Peyer's patch (tissue), 4 donors: ENCODE data around the gene PTPRF. TPM values are rescaled to one million over a fixed set of nuclear protein-coding genes. Genes with fewer than 3 reads are reported as not detected.

Experiments
- DNase-seq, 3 donors: peaks; one replicate each; pipeline ENCODE4 v3.0.0-alpha.2; 2017 to 2019
- H3K27ac ChIP-seq, 4 donors: fragments of 200-600 bp; sonication (generic); one replicate each; pipeline ENCODE4 v1.5.1; 2016 to 2019
- H3K27me3 ChIP-seq, 2 donors: fragments of 200-600 bp; sonication (generic); one replicate each; pipeline ENCODE4 v1.5.1; 2019
- H3K36me3 ChIP-seq, 3 donors: fragments of 200-600 bp; sonication (generic); one replicate each; pipeline ENCODE4 v1.5.1; 2016 to 2019
- H3K4me1 ChIP-seq, 4 donors: fragments of 200-600 bp; sonication (generic); one replicate each; pipeline ENCODE4 v1.5.1; 2016 to 2019
- H3K4me3 ChIP-seq, 4 donors: fragments of 200-600 bp; sonication (generic); 1 replicate in 3 of 4; 2 replicates in 1 of 4; pipeline ENCODE4 v1.5.1; 2016 to 2019; ENCODE audit warnings: mild to moderate bottlenecking in 1 of 4
- H3K9me3 ChIP-seq, 4 donors: fragments of 200-600 bp; sonication (generic); one replicate each; pipeline ENCODE4 v1.5.1; 2016 to 2019; ENCODE audit warnings: mild to moderate bottlenecking in 1 of 4
- POLR2A ChIP-seq, 2 donors: fragments of 450-650 bp; IDR thresholded peaks; one replicate each; pipeline ENCODE4 v1.5.1; 2017; ENCODE audit warnings: antibody characterized with exemption in 2 of 2, mild to moderate bottlenecking in 2 of 2, moderate library complexity in 2 of 2
- total RNA-seq, 4 donors: library from RNA; depleted of rRNA; stranded (reverse); fragments of >200 nt; gene quantifications; one replicate each; pipeline ENCODE4 v1.1.0, GENCODE V29; 2016
- TF ChIP-seq, protein P1 (sequence below), 6 experiments: fragments of 450-650 bp in 4 of 6; fragments of 200-600 bp in 2 of 6; sonication (generic) in 1 of 6; IDR thresholded peaks; one replicate each; pipeline ENCODE4 v1.5.1; 2017 to 2019; ENCODE audit warnings: antibody characterized with exemption in 6 of 6, mild to moderate bottlenecking in 3 of 6, moderate library complexity in 1 of 6

PTPRF gene
- total RNA-seq, 4 donors from 2014 or later = 149 to 613 (median 528) TPM

DNA sequence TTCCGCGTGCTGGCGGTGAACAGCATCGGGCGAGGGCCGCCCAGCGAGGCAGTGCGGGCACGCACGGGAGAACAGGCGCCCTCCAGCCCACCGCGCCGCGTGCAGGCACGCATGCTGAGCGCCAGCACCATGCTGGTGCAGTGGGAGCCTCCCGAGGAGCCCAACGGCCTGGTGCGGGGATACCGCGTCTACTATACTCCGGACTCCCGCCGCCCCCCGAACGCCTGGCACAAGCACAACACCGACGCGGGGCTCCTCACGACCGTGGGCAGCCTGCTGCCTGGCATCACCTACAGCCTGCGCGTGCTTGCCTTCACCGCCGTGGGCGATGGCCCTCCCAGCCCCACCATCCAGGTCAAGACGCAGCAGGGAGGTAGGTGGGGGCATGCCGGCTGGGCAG is 60.5 kb downstream of the PTPRF start:
- Histone ChIP-seq H3K4me1 (peaks cover 0 to 12% (median 0%) of the 10 kb centered on the region in 4 donors), H3K36me3 (peaks cover 0 to 78% (median 0%) of the 10 kb centered on the region in 3 donors)

DNA sequence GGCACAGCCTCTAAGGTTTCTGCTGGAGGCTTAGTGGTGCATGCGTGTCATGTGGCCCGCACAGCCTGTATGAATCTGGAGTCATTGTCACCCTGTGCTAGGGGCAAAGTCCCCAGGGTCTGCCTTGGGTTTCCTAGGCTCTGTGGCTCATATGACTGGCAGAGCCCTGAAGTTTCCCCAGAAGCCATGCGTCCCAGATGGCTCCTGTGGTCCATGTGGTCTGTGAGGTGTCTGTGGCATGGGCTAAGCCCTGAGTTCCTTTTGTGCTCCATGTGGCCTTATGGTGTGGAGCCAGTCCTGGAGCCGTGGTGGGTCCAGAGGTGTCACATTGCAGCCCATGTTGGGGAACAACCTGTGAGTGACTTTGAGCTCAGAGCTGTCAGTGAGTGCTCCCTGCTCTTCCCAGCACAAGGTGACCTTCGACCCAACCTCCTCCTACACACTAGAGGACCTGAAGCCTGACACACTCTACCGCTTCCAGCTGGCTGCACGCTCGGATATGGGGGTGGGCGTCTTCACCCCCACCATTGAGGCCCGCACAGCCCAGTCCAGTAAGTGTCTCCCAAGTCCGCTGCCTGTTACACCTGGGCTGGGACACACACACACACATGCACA is 61.5 kb downstream of the PTPRF start:
- no peak for TF ChIP-seq POLR2A (IDR thresholded peaks at IDR 0.05)
- TF ChIP-seq, protein P1, sequence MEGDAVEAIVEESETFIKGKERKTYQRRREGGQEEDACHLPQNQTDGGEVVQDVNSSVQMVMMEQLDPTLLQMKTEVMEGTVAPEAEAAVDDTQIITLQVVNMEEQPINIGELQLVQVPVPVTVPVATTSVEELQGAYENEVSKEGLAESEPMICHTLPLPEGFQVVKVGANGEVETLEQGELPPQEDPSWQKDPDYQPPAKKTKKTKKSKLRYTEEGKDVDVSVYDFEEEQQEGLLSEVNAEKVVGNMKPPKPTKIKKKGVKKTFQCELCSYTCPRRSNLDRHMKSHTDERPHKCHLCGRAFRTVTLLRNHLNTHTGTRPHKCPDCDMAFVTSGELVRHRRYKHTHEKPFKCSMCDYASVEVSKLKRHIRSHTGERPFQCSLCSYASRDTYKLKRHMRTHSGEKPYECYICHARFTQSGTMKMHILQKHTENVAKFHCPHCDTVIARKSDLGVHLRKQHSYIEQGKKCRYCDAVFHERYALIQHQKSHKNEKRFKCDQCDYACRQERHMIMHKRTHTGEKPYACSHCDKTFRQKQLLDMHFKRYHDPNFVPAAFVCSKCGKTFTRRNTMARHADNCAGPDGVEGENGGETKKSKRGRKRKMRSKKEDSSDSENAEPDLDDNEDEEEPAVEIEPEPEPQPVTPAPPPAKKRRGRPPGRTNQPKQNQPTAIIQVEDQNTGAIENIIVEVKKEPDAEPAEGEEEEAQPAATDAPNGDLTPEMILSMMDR (IDR thresholded peaks at IDR 0.05) = no peak
- peaks cover 0 to 84% (median 0%) of the 10 kb centered on the region in 3 donors for H3K36me3 ChIP-seq
- H3K9me3 ChIP-seq = no peaks in the 10 kb centered on the region
- DNase-seq = no peak
- no peak overlapping the region for H3K4me3 ChIP-seq
- H3K27ac ChIP-seq = no peak overlapping the region
- H3K27me3 ChIP-seq = no peaks in the 10 kb centered on the region
- peaks cover 0 to 4% (median 0%) of the 10 kb centered on the region in 4 donors for H3K4me1 ChIP-seq

More for the DNA sequence above, 60.5 kb downstream of the PTPRF start:
- no peak overlapping the region for H3K27ac ChIP-seq
- DNase-seq = no peak
- TF ChIP-seq POLR2A (IDR thresholded peaks at IDR 0.05) = no peak
- TF ChIP-seq, protein P1 (IDR thresholded peaks at IDR 0.05) = no peak
- H3K4me3 ChIP-seq = no peak overlapping the region
- H3K9me3 ChIP-seq = no peaks in the 10 kb centered on the region
- H3K27me3 ChIP-seq = no peaks in the 10 kb centered on the region

DNA sequence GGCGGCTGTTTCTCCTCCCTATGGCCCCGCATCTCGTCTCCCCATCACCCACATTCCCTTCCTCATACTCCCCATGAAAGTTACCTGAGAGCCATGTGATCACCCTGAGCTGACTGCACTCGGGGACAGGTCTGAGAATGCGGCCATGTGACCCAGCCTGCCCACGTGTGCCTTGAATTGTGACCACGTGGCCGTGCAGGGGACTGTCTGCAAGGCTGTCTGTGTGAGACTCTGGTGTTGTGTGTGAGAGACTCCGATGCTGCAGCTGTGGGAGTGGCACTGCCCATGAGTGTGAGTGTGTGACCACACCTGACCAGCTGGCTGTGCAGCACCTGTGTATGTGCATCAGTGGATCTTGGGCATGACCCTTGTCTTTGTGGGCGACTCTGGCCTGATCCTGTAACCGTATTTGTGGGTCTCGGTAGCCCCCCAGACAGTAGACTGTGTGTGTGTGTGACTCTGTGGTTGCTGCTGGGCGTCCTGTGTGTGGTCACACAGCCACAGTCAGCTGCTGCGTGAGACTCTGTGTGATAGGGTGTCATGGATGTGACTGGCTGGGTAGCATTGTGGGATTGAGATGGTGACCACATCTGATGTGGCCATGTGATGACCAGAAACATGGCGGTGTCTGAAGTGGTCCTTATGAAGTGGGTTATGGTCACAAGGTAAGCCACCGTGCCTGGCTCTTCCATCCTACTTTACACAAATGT is 62.4 kb downstream of the PTPRF start:
- DNase-seq = no peak
- Histone ChIP-seq H3K27me3 (no peaks in the 10 kb centered on the region), H3K9me3 (no peaks in the 10 kb centered on the region), H3K27ac (no peak overlapping the region), H3K4me3 (no peak overlapping the region), H3K36me3 (peaks cover 0 to 89% (median 0%) of the 10 kb centered on the region in 3 donors), H3K4me1 (no peaks in the 10 kb centered on the region)
- no peak for TF ChIP-seq POLR2A (IDR thresholded peaks at IDR 0.05)
- TF ChIP-seq, protein P1 (IDR thresholded peaks at IDR 0.05) = no peak

DNA sequence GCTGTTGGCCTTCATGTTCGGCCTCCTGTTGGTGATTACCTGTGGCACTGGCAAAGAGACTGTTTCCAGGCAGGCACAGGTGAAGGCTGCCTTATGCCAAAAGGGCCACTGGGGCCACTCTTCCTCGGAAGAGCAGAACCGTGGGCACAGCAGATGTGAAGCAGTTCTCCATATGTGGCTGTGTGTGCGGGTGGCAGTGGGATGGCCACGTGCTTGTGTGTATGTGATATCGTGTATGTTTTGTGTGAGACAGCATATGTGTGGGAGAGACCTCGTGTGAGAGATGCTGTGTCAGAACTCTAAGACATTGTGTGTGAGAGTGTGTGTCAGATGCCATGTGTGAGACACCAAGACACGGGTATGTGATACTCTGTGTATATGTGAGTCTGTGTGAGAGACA is 65.9 kb downstream of the PTPRF start:
- DNase-seq = no peak
- H3K9me3 ChIP-seq = no peaks in the 10 kb centered on the region
- H3K36me3 ChIP-seq = peaks cover 0 to 76% (median 0%) of the 10 kb centered on the region in 3 donors
- no peak overlapping the region for H3K4me3 ChIP-seq
- H3K27me3 ChIP-seq = no peaks in the 10 kb centered on the region
- no peak for TF ChIP-seq POLR2A (IDR thresholded peaks at IDR 0.05)
- TF ChIP-seq, protein P1 (IDR thresholded peaks at IDR 0.05) = no peak
- no peaks in the 10 kb centered on the region for H3K4me1 ChIP-seq
- H3K27ac ChIP-seq = no peak overlapping the region

DNA sequence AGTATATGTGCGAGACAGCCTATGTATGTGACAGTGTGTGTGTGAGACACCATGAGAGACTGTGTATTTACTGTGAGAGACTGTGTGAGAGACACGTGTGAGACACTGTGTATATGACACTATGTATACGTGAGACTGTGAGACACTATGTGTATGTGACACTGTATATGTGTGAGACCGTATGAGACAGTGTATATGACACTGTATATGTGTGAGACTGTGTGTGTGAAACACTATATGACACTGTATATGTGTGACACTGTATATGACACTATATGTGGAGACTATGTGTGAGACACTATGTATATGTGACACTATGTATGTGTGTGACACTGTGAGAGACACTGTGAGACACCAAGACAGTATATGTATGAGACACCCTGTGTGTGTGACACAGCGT is 66.3 kb downstream of the PTPRF start:
- TF ChIP-seq, protein P1 (IDR thresholded peaks at IDR 0.05) = no peak
- no peak for TF ChIP-seq POLR2A (IDR thresholded peaks at IDR 0.05)
- H3K36me3 ChIP-seq = peaks cover 0 to 76% (median 0%) of the 10 kb centered on the region in 3 donors
- H3K27ac ChIP-seq = no peak overlapping the region
- H3K4me1 ChIP-seq = no peaks in the 10 kb centered on the region
- no peaks in the 10 kb centered on the region for H3K9me3 ChIP-seq
- H3K27me3 ChIP-seq = no peaks in the 10 kb centered on the region
- no peak overlapping the region for H3K4me3 ChIP-seq
- no peak for DNase-seq
